SK-N-SH (cell line): Measurements from ENCODE around the gene MBD2. TPM values are rescaled to one million over a fixed set of nuclear protein-coding genes. Genes with fewer than 3 reads are reported as not detected.

Source experiments
- CTCF ChIA-PET: fragments of 300-600, 350-600 bp; formaldehyde crosslinking; extraction: SDS; loops from one replicate; lab custom pipeline; 2021; lab: Yijun Ruan, JAX
- POLR2A ChIA-PET: fragments of 350-600 bp; sonication (Branson Sonifier 250); formaldehyde crosslinking; extraction: SDS; loops from one replicate; lab custom pipeline; 2020; ENCODE audit warnings: antibody characterized with exemption, inconsistent platforms; lab: Yijun Ruan, JAX
- DNase-seq: peaks from one replicate; pipeline ENCODE4 v3.0.0; 2012
- H2AFZ ChIP-seq: fragments of 200-600 bp; sonication (generic); 2 replicates; pipeline ENCODE4 v1.8.1; 2016; ENCODE audit warnings: antibody characterized with exemption, mild to moderate bottlenecking, low read depth
- H3F3A ChIP-seq: fragments of 200-600 bp; sonication (generic); replicated peaks from 2 replicates; pipeline ENCODE3; 2016; ENCODE audit warnings: antibody characterized with exemption, mild to moderate bottlenecking; ENCODE audit not compliant: insufficient read depth
- H3K27ac ChIP-seq, 2 experiments: fragments of 200-500 bp in 1 of 2; fragments of 200-600 bp in 1 of 2; sonication (Bioruptor generic) in 1 of 2; sonication (generic), shearing (Covaris generic) in 1 of 2; 2 replicates each; pipeline versions ENCODE4 v1.5.1 to v1.6.1; 2014 to 2016; ENCODE audit warnings: low read depth in 2 of 2, inconsistent platforms in 1 of 2, low read length in 1 of 2, mild to moderate bottlenecking in 1 of 2, mixed read lengths in 1 of 2
- H3K27me3 ChIP-seq: fragments of 200-600 bp; sonication (generic), shearing (Covaris generic); 2 replicates; pipeline ENCODE4 v1.6.1; 2016; ENCODE audit warnings: mixed run types; ENCODE audit not compliant: insufficient read depth
- H3K36me3 ChIP-seq, 2 experiments: fragments of 200-500 bp in 1 of 2; fragments of 200-600 bp in 1 of 2; sonication (Bioruptor generic) in 1 of 2; sonication (generic) in 1 of 2; replicated peaks in 1 of 2; 2 replicates each; pipeline versions ENCODE3 to v1.5.1; 2014 to 2016; ENCODE audit warnings: low read length in 1 of 2, mild to moderate bottlenecking in 1 of 2; ENCODE audit not compliant: insufficient read depth in 2 of 2, control insufficient read depth in 1 of 2
- H3K4me1 ChIP-seq, 2 experiments: fragments of 200-500 bp in 1 of 2; fragments of 200-600 bp in 1 of 2; sonication (Bioruptor generic) in 1 of 2; sonication (generic), shearing (Covaris generic) in 1 of 2; 2 replicates each; pipeline versions ENCODE4 v1.5.1 to v1.6.1; 2014 to 2016; ENCODE audit warnings: low read depth in 1 of 2, low read length in 1 of 2, mixed run types in 1 of 2; ENCODE audit not compliant: insufficient read depth in 2 of 2, control insufficient read depth in 1 of 2
- H3K4me2 ChIP-seq: fragments of 200-600 bp; sonication (generic), shearing (Covaris generic); 2 replicates; pipeline ENCODE4 v1.6.1; 2017; ENCODE audit warnings: mixed run types
- H3K4me3 ChIP-seq, 2 experiments: fragments of 200-500 bp in 1 of 2; fragments of 200-600 bp in 1 of 2; sonication (Bioruptor generic) in 1 of 2; sonication (generic), shearing (Covaris generic) in 1 of 2; 2 replicates each; pipeline versions ENCODE4 v1.5.1 to v1.8.1; 2014 to 2016; ENCODE audit warnings: low read depth in 2 of 2, inconsistent platforms in 1 of 2, low read length in 1 of 2, mild to moderate bottlenecking in 1 of 2, mixed read lengths in 1 of 2, moderate library complexity in 1 of 2
- H3K79me2 ChIP-seq: fragments of 200-600 bp; sonication (generic); 2 replicates; pipeline ENCODE4 v1.8.1; 2017; ENCODE audit warnings: mild to moderate bottlenecking; ENCODE audit not compliant: insufficient read depth
- H3K9ac ChIP-seq: fragments of 200-600 bp; sonication (generic); 2 replicates; pipeline ENCODE4 v1.6.1; 2017; ENCODE audit warnings: mixed run types
- H3K9me2 ChIP-seq: fragments of 200-600 bp; sonication (generic); 2 replicates; pipeline ENCODE4 v1.6.1; 2017; ENCODE audit warnings: mixed run types
- H3K9me3 ChIP-seq: fragments of 200-600 bp; sonication (generic); 2 replicates; pipeline ENCODE4 v1.6.1; 2017; ENCODE audit warnings: mixed run types, mild to moderate bottlenecking, moderate library complexity
- H4K20me1 ChIP-seq: fragments of 200-600 bp; sonication (generic); 2 replicates; pipeline ENCODE4 v1.6.1; 2017; ENCODE audit warnings: mild to moderate bottlenecking, mixed run types; ENCODE audit not compliant: insufficient read depth
- CHD2 ChIP-seq: fragments of 150-350 bp; IDR thresholded peaks from 2 replicates; pipeline ENCODE4 v1.6.1; 2018; ENCODE audit warnings: low read length; ENCODE audit not compliant: partially characterized antibody
- FOXM1 ChIP-seq: IDR thresholded peaks from 2 replicates; pipeline ENCODE4 v1.4.0; 2012; ENCODE audit warnings: low read depth, mild to moderate bottlenecking
- GATA2 ChIP-seq: sonication (generic); formaldehyde crosslinking; IDR thresholded peaks from 2 replicates; pipeline ENCODE4 v1.5.0; 2020; ENCODE audit warnings: mild to moderate bottlenecking, missing genetic modification reagents
- NFIC ChIP-seq: IDR thresholded peaks from 2 replicates; pipeline ENCODE4 v1.4.0; 2012; ENCODE audit warnings: borderline replicate concordance
- PBX3 ChIP-seq: IDR thresholded peaks from 2 replicates; pipeline ENCODE4; 2012
- POLR2AphosphoS5 ChIP-seq: IDR thresholded peaks from 2 replicates; pipeline ENCODE4 v1.6.1; 2012; ENCODE audit warnings: low read depth, low read length
- RAD21 ChIP-seq: IDR thresholded peaks from 2 replicates; pipeline ENCODE4 v1.6.1; 2012; ENCODE audit warnings: mild to moderate bottlenecking, low read length
- RCOR1 ChIP-seq: fragments of 150-350 bp; IDR thresholded peaks from 2 replicates; pipeline ENCODE4 v1.6.1; 2017; ENCODE audit warnings: antibody characterized with exemption, low read length
- REST ChIP-seq: IDR thresholded peaks from 2 replicates; pipeline ENCODE4 v1.6.1; 2012; ENCODE audit warnings: mild to moderate bottlenecking, low read depth, low read length, moderate library complexity
- RFX5 ChIP-seq: IDR thresholded peaks from 2 replicates; pipeline ENCODE4 v1.6.1; 2012; ENCODE audit warnings: mild to moderate bottlenecking, improper control_type of control experiment, low read length
- RXRA ChIP-seq: IDR thresholded peaks from 2 replicates; pipeline ENCODE4 v1.4.0; 2012; ENCODE audit warnings: low read depth, mild to moderate bottlenecking, borderline replicate concordance
- SIN3A ChIP-seq: IDR thresholded peaks from 2 replicates; pipeline ENCODE4 v1.6.1; 2012; ENCODE audit warnings: low read depth, mild to moderate bottlenecking, low read length, moderate library complexity, borderline replicate concordance
- SMC3 ChIP-seq: IDR thresholded peaks from 2 replicates; pipeline ENCODE4 v1.6.1; 2012; ENCODE audit warnings: low read depth, low read length, improper control_type of control experiment
- TAF1 ChIP-seq: IDR thresholded peaks from 2 replicates; pipeline ENCODE4 v1.6.1; 2012; ENCODE audit warnings: low read depth, mild to moderate bottlenecking, low read length, moderate library complexity, borderline replicate concordance
- TEAD4 ChIP-seq: IDR thresholded peaks from 2 replicates; pipeline ENCODE4 v1.4.0; 2012; ENCODE audit warnings: mild to moderate bottlenecking, borderline replicate concordance; ENCODE audit not compliant: insufficient read depth
- YY1 ChIP-seq: IDR thresholded peaks from 2 replicates; pipeline ENCODE4 v1.4.0; 2012; ENCODE audit warnings: low read depth, mild to moderate bottlenecking
- WGBS: methylation state at CpG from one replicate; pipeline ENCODE4 v1.1.6; 2017; ENCODE audit warnings: low lambda C conversion rate; 5-methylcytosine and 5-hydroxymethylcytosine counted together
- polyA plus RNA-seq, 3 experiments: library from polyadenylated mRNA; depleted of rRNA; stranded (reverse); fragments of >200 nt; gene quantifications; 2 replicates each; pipeline ENCODE4 v1.2.3, GENCODE V29; 2012
- TF ChIP-seq, protein P1 (sequence below): IDR thresholded peaks from 2 replicates; pipeline ENCODE4 v1.4.0; 2012; ENCODE audit warnings: low read depth
- TF ChIP-seq, protein P2 (sequence below): fragments of 150-350 bp; IDR thresholded peaks from 2 replicates; pipeline ENCODE4 v1.6.1; 2016; ENCODE audit warnings: mild to moderate bottlenecking, low read depth, low read length
- TF ChIP-seq, protein P3 (sequence below): IDR thresholded peaks from 2 replicates; pipeline ENCODE4 v1.4.0; 2012; ENCODE audit warnings: low read depth, borderline replicate concordance

Gene MBD2
- polyA plus RNA-seq, 1 of the 3 experiments (the other 2 are of a cell fraction), result 12.5 TPM

DNA sequence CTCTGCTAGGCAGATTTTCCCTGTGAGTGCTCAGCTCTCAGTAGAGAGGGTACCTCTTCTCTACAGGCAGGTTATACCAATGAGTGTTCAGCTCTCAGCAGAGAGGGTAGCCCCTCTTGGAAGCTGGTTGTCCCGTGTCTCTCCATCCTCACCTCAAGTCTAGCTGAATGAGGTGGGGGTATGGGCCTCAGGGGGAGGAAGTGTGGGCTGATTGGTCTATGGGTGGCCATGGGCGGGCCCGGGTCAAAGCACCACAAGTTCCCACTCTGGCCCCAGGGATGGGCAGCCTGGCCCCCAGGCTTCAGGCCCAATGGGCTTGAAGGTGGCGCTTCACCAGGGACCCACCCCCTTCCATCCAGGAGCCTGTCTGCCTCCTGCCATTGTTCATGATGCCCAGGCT, 17.0 kb upstream of the MBD2 start:
- no peaks in the 10 kb centered on the region for H3K9me2 ChIP-seq
- H3K9ac ChIP-seq, result no peak overlapping the region
- WGBS, result 80% methylated on average over 1 of the region's 4 CpGs
- CTCF ChIA-PET, result interaction anchor here (1.0 kb wide), 1 partner anchor 10 kb away, joined by 3 read pairs; no protein-coding TSS in a partner anchor
- H2AFZ ChIP-seq, result no peak overlapping the region
- no peaks in the 10 kb centered on the region for H3K27me3 ChIP-seq
- DNase-seq, result no peak
- no peak overlapping the region for H3K4me2 ChIP-seq
- H3K4me1 ChIP-seq, result no peaks in the 10 kb centered on the region
- H3F3A ChIP-seq, result no peaks in the 10 kb centered on the region
- H3K9me3 ChIP-seq, result no peaks in the 10 kb centered on the region
- H3K27ac ChIP-seq, result no peak overlapping the region
- H3K36me3 ChIP-seq, result no peaks in the 10 kb centered on the region
- no peak for TF ChIP-seq NFIC
- TF ChIP-seq POLR2AphosphoS5, result no peak
- no peak for TF ChIP-seq CHD2
- TF ChIP-seq, all 33 proteins: peak for 0
- Histone ChIP-seq H4K20me1 (no peaks in the 10 kb centered on the region), H3K4me3 (no peak overlapping the region), H3K79me2 (no peaks in the 10 kb centered on the region)
- POLR2A ChIA-PET, result interaction anchor here (0.6 kb wide), 1 partner anchor 10 kb away, joined by 3 read pairs; no protein-coding TSS in a partner anchor

GRCh38 chr18:54240629-54241107, 16.2 kb upstream of the MBD2 start:
- Histone ChIP-seq H3K4me2 (no peak overlapping the region), H3K9me3 (no peaks in the 10 kb centered on the region), H3K9me2 (no peaks in the 10 kb centered on the region), H3K79me2 (no peaks in the 10 kb centered on the region), H3K27me3 (no peaks in the 10 kb centered on the region), H3K9ac (no peak overlapping the region), H3F3A (no peaks in the 10 kb centered on the region), H3K36me3 (no peaks in the 10 kb centered on the region), H4K20me1 (no peaks in the 10 kb centered on the region), H3K4me1 (no peaks in the 10 kb centered on the region), H3K4me3 (no peak overlapping the region), H3K27ac (no peak overlapping the region), H2AFZ (no peak overlapping the region)
- no peak for DNase-seq
- TF ChIP-seq RXRA (no peak), REST (no peak), CHD2 (no peak), PBX3 (no peak), SIN3A (no peak), NFIC (no peak), RCOR1 (no peak), RFX5 (no peak), GATA2 (CRISPR knock-in tag) (no peak), TEAD4 (no peak), TAF1 (no peak), SMC3 (no peak), RAD21 (no peak), POLR2AphosphoS5 (no peak), YY1 (no peak), FOXM1 (no peak)
- TF ChIP-seq, protein P1, sequence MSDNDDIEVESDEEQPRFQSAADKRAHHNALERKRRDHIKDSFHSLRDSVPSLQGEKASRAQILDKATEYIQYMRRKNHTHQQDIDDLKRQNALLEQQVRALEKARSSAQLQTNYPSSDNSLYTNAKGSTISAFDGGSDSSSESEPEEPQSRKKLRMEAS, result no peak
- TF ChIP-seq, protein P2, sequence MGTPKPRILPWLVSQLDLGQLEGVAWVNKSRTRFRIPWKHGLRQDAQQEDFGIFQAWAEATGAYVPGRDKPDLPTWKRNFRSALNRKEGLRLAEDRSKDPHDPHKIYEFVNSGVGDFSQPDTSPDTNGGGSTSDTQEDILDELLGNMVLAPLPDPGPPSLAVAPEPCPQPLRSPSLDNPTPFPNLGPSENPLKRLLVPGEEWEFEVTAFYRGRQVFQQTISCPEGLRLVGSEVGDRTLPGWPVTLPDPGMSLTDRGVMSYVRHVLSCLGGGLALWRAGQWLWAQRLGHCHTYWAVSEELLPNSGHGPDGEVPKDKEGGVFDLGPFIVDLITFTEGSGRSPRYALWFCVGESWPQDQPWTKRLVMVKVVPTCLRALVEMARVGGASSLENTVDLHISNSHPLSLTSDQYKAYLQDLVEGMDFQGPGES, result no peak
- TF ChIP-seq, protein P3, sequence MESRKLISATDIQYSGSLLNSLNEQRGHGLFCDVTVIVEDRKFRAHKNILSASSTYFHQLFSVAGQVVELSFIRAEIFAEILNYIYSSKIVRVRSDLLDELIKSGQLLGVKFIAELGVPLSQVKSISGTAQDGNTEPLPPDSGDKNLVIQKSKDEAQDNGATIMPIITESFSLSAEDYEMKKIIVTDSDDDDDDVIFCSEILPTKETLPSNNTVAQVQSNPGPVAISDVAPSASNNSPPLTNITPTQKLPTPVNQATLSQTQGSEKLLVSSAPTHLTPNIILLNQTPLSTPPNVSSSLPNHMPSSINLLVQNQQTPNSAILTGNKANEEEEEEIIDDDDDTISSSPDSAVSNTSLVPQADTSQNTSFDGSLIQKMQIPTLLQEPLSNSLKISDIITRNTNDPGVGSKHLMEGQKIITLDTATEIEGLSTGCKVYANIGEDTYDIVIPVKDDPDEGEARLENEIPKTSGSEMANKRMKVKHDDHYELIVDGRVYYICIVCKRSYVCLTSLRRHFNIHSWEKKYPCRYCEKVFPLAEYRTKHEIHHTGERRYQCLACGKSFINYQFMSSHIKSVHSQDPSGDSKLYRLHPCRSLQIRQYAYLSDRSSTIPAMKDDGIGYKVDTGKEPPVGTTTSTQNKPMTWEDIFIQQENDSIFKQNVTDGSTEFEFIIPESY, result no peak
- POLR2A ChIA-PET, result no interaction called here
- CTCF ChIA-PET, result interaction anchor here (1.0 kb wide), 1 partner anchor 11 kb away, joined by 3 read pairs; no protein-coding TSS in a partner anchor
- WGBS, result 92% methylated on average over 9 of the region's 13 CpGs
